ENCODE measurements around the gene NT5C1A.

GRCh38 chr1:39677645-39678044 lies 5.7 kb upstream of the NT5C1A start:
- TF ChIP-seq HDAC2 (IDR thresholded peaks at IDR 0.05): no peak
- TF ChIP-seq POLR2A (IDR thresholded peaks at IDR 0.05; ENCODE audit: low read length): no peak
- TF ChIP-seq RCOR1 (IDR thresholded peaks at IDR 0.05; ENCODE audit: low read depth, low read length): no peak
